HG03196 (cell line): ENCODE results near the gene CDH18.

Source experiments
- ATAC-seq: cut with Tn5 transposase; IDR thresholded peaks from one replicate; pipeline ENCODE4 v1.9.1; 2021; ENCODE audit not compliant: unreplicated experiment

Gene CDH18

GRCh38 chr5:19497229-19497815, 490.7 kb downstream of the CDH18 start:
- no peak for ATAC-seq

- no peak for ATAC-seq
Observed at GRCh38 chr5:19496056-19496455, 491.9 kb downstream of the CDH18 start.

DNA sequence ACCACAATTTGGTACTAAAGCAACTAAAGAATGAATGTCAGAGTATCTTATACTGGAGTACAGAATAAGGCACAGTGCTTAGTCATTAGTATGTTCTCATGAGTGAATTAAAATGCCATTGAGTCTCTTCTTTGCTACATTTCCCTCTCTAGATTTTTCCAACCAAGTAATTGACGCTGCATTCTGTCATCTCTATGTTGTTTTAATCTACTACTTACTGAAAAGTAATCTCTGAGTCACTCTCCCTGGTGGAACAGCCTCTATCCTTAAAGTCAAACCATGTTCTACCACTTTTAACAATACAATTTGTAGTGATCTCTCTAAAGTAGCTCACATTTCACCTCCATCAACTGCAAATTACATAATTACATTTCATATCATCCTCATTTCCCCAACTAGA, 495.1 kb downstream of the CDH18 start:
- no peak for ATAC-seq

GRCh38 chr5:19488786-19489185, 499.2 kb downstream of the CDH18 start:
- no peak for ATAC-seq

DNA sequence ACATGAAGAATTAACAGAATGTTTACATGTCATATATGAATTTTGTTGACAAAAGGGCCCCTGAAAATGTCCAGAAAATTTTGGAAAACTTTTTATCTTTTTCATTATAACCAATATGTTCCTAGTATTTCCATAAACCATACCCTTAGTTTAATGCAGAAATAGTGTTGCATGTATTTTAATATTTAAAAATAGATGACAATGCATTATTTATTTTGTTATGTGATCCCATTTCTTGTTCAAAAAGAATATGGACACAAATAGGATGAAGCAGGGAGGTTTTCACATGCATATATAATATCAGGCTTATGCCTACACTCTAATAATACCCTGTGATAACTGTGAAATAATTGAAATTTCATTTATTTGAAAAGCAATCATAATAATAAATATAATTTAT, 500.5 kb downstream of the CDH18 start:
- no peak for ATAC-seq

DNA sequence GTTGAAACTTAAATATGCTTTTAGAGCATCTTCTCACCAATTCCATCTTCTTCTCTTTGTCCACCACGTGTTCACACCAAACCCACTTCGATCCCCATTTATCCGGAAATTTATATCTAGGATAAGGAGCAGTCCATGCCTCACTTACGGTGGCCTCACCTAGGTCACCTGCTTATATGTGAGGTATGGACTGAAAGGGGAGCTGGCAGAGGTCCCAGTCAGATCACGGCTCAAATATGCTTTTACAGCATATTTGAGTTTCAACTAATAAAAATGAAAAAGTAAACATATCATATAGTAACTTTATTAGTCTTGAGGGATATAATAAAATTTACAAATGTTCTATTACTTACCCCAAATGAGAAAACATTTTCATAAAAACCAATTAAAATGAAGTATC, 508.4 kb downstream of the CDH18 start:
- no peak for ATAC-seq

GRCh38 chr5:19462019-19462418, 526.0 kb downstream of the CDH18 start:
- no peak for ATAC-seq

- ATAC-seq = no peak
Observed at GRCh38 chr5:19424506-19424905, 563.5 kb downstream of the CDH18 start.
